SJSA1 (cell line): ENCODE measurements around the gene EFCAB7. TPM values are rescaled to one million over a fixed set of nuclear protein-coding genes. Genes with fewer than 3 reads are reported as not detected.

Source experiments
- DNase-seq, 2 experiments: peaks; one replicate each; pipeline ENCODE4 v3.0.0-alpha.2; 2015 to 2020; ENCODE audit warnings: low spot score in 2 of 2, low read depth in 1 of 2
- H3K27ac ChIP-seq: fragments of 250-450 bp; sonication (Bioruptor Pico); 2 replicates; pipeline ENCODE4 v1.5.1; 2020; ENCODE audit warnings: mild to moderate bottlenecking, moderate library complexity
- H3K27me3 ChIP-seq: fragments of 250-450 bp; sonication (Bioruptor Pico); replicated peaks from 2 replicates; pipeline ENCODE4 v1.5.1; 2020; ENCODE audit warnings: mild to moderate bottlenecking, moderate library complexity
- H3K36me3 ChIP-seq: fragments of 250-450 bp; sonication (Bioruptor Pico); 2 replicates; pipeline ENCODE4 v1.5.1; 2020; ENCODE audit warnings: mild to moderate bottlenecking
- H3K4me1 ChIP-seq: fragments of 250-450 bp; sonication (Bioruptor Pico); replicated peaks from 2 replicates; pipeline ENCODE4 v1.6.1; 2021; ENCODE audit warnings: mild to moderate bottlenecking
- H3K4me3 ChIP-seq: fragments of 250-450 bp; sonication (Bioruptor Pico); 2 replicates; pipeline ENCODE4 v1.5.1; 2020; ENCODE audit warnings: mild to moderate bottlenecking
- H3K9me3 ChIP-seq: fragments of 250-450 bp; sonication (Bioruptor Pico); replicated peaks from 2 replicates; pipeline ENCODE4 v1.5.1; 2020; ENCODE audit warnings: mild to moderate bottlenecking
- total RNA-seq: library from RNA; depleted of rRNA; stranded (reverse); fragments of >200 nt; shearing (Covaris generic); gene quantifications from 2 replicates; pipeline ENCODE4 v1.2.3, GENCODE V29; 2014

Gene EFCAB7
- total RNA-seq, 1 experiment from 2014 or later: 5.4 TPM

DNA sequence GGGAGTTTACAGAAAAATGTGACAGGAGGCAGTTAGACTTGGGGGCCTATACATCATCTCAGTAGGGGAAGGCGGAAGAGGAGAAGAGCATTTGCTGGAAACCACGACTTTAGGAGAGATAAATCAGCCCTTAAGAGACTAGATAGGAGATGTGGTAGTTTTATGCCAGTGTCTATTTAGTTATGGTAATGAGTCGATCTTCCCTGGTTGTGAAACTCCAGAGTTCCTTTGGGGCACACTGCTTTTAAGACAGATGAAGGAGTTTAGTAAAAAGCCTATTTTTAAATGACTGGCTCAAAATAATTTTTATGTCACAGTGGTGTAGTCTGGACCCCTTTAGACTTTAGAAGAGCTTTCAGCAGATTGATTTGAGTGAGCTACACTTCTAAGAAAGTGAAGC, 77.7 kb downstream of the EFCAB7 start:
- Histone ChIP-seq H3K27ac (no peak overlapping the region), H3K36me3 (no peaks in the 10 kb centered on the region), H3K4me3 (no peak overlapping the region), H3K27me3 (no peaks in the 10 kb centered on the region), H3K4me1 (peaks cover 8% of the 10 kb centered on the region), H3K9me3 (no peaks in the 10 kb centered on the region)
- DNase-seq: no peak

DNA sequence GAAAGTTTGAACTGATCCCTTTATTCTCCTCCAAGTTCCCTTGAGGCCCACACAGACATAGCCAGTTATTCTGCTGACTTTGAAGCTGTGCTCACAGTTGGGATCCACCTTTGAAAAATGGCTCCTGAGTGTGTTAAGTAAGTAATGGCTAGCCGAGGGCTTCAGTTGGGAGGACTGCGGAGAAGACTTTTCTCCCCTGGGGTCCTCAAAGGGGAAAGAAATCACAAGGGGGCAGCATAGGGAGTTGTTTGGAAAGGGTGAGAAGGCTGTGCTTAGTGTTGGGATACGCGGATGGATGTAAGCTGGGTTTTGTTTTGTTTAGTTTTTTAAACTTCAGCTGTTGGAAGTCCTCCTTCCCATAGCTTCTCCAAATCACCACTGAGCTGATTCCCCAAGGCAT, 78.1 kb downstream of the EFCAB7 start:
- Histone ChIP-seq H3K36me3 (no peaks in the 10 kb centered on the region), H3K4me3 (no peak overlapping the region), H3K9me3 (no peaks in the 10 kb centered on the region), H3K27me3 (no peaks in the 10 kb centered on the region), H3K27ac (no peak overlapping the region), H3K4me1 (peaks cover 8% of the 10 kb centered on the region)
- no peak for DNase-seq

DNA sequence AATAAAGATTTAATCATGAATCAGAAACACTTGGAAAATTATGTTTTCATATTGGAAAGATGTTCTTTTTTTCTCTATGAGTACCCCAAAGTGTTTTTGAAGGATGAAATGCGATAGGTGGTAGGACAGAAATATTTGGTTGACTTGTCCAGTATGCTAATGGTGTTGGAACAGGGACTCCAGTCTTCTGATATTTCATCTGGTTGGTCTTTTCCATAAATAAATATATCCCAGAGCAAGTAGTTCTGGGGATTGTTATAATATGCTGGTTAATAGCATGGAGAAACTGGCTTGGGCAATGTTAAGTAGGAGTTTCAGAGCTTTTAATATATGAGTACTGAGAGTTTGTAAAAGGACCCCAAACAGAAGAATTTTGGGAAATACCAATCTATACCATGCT, 78.6 kb downstream of the EFCAB7 start:
- no peak for DNase-seq
- peaks cover 8% of the 10 kb centered on the region for H3K4me1 ChIP-seq
- no peaks in the 10 kb centered on the region for H3K9me3 ChIP-seq
- H3K27ac ChIP-seq: no peak overlapping the region
- H3K36me3 ChIP-seq: no peaks in the 10 kb centered on the region
- no peak overlapping the region for H3K4me3 ChIP-seq
- H3K27me3 ChIP-seq: no peaks in the 10 kb centered on the region

DNA sequence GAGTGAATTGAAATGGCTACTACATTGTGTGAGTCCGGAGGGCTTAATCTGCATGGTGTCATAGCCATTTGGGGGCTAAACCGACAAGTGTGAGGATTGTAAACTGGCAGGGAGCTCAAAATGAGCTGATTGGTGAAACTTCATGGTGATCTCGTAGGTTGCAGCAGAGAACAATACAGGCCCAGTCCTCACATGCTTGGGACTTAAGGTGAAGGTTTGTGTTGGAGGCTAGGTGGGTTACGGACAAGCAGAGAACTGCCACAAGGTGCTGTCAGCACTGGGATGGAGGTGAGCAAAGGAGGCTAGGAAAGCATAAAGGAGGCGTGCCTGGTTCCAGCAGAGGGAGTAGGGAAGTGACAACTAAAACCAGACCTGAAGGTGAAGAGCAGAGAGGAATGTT, 79.3 kb downstream of the EFCAB7 start:
- Histone ChIP-seq H3K9me3 (no peaks in the 10 kb centered on the region), H3K4me3 (no peak overlapping the region), H3K4me1 (peaks cover 8% of the 10 kb centered on the region), H3K27ac (no peak overlapping the region), H3K27me3 (no peaks in the 10 kb centered on the region), H3K36me3 (no peaks in the 10 kb centered on the region)
- DNase-seq: no peak

DNA sequence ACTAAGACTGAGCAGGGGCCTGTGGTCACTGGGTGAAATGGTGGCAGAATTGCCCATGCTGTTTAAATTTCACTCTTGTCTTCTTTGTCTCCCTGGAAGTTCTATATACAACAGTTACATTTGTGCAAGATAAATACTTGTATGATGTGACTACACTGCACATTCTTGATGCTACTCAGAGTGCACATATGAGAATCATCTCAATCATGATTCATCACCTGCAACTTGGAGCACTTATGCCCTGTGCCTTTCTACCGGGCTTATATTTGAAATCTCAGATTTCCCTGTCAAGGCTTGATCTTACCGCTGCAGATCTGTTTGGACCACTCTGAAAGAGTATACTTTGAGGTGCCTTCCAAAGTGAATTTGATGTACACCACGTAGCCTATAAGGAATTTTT, 80.5 kb downstream of the EFCAB7 start:
- Histone ChIP-seq H3K27me3 (no peaks in the 10 kb centered on the region), H3K4me3 (no peak overlapping the region), H3K27ac (no peak overlapping the region), H3K9me3 (no peaks in the 10 kb centered on the region), H3K4me1 (peaks cover 8% of the 10 kb centered on the region), H3K36me3 (no peaks in the 10 kb centered on the region)
- DNase-seq: no peak

DNA sequence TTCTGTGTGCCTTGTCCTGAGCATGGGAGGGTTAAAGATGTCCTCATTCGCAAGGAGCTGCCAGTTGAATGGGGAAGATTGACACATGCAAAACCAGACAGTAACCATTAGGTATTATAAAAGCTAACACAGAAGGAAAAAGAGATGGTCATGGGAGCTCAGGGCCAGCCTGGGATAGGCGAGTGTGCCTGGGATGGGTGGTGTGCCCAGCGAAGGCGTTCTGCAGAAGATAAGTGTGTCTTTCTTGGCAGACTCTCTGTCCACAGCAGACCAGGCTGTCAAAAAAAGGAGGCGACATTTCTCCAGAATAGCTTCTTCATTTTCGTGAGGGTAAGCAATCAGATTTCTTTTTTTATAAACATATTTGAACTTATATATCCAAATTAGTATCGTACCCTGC, 84.0 kb downstream of the EFCAB7 start:
- Histone ChIP-seq H3K9me3 (no peaks in the 10 kb centered on the region), H3K36me3 (no peaks in the 10 kb centered on the region), H3K4me1 (no peaks in the 10 kb centered on the region), H3K4me3 (no peak overlapping the region), H3K27ac (no peak overlapping the region), H3K27me3 (no peaks in the 10 kb centered on the region)
- DNase-seq: no peak

DNA sequence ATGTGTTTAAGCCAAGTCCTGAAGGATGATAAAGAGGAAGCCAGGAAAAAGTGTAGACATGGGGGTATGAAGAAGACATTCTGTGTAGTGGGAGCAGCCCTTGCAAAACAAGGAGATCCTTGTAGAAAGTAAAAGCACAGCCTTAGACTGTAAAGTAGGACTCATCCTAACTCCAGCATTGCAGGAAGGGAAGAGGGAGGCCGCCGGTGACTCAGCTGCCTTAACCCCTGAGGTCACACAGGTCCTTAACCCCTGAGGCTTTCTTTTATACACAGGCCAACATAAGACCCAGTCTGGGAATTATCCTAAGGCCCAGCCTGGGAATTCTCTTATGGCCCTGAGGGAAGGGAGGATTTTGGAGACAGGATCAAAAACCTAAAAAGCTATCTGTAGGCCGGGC, 87.9 kb downstream of the EFCAB7 start:
- no peak for DNase-seq
- Histone ChIP-seq H3K4me3 (no peak overlapping the region), H3K4me1 (no peaks in the 10 kb centered on the region)

DNA sequence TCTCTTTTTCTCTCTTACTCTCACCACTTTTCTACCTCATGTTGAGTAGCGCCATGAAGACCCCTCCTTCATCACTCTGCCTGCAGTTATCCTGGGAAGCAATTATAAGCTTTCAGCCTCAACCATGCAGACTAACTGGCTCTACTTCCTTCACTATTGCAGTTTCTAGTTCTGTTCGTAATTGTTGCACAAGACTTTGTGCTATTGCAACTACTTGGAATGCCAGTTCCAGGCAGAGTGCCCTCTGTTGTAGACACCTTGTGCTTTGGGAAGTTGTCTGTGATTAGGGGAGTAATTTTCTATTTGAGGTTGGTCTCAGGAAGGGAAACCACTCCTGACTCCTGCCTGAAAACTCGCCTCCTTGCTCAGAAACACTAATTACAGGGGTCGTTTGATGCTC, 89.2 kb downstream of the EFCAB7 start:
- no peak overlapping the region for H3K27ac ChIP-seq
- 0 out of 2 replicates have a peak, but pooled peaks cover 3% of the 10 kb centered on the region for H3K4me1 ChIP-seq
- no peak for DNase-seq
- H3K36me3 ChIP-seq: no peaks in the 10 kb centered on the region
- H3K9me3 ChIP-seq: no peaks in the 10 kb centered on the region
- no peaks in the 10 kb centered on the region for H3K27me3 ChIP-seq
- H3K4me3 ChIP-seq: no peak overlapping the region

More for the DNA sequence above, 87.9 kb downstream of the EFCAB7 start:
- Histone ChIP-seq H3K27me3 (no peaks in the 10 kb centered on the region), H3K9me3 (no peaks in the 10 kb centered on the region), H3K36me3 (no peaks in the 10 kb centered on the region), H3K27ac (no peak overlapping the region)

DNA sequence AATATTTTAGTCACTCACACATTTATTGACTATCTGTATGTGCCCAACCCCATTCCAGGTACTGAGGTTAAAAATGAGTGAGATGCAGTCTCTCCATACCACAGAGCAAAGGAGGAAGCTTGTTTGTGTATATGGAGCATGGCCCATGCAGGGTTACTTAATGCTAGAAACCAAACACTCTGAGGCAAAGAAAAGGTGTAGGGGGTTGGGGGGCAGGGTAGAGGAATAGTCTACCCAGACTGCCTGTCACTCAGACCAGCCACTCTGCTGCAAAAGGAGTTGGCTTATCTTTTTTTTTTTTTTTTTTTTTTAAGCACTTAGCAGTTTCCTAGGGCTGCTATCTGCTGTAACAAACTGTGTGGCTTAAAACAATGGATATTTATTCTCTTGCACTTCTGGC, 89.6 kb downstream of the EFCAB7 start:
- no peak overlapping the region for H3K4me3 ChIP-seq
- H3K36me3 ChIP-seq: no peaks in the 10 kb centered on the region
- no peaks in the 10 kb centered on the region for H3K9me3 ChIP-seq
- no peak overlapping the region for H3K27ac ChIP-seq
- DNase-seq: no peak
- H3K4me1 ChIP-seq: peaks cover 3% of the 10 kb centered on the region; the same call in 1 of the 2 replicates
- no peaks in the 10 kb centered on the region for H3K27me3 ChIP-seq

DNA sequence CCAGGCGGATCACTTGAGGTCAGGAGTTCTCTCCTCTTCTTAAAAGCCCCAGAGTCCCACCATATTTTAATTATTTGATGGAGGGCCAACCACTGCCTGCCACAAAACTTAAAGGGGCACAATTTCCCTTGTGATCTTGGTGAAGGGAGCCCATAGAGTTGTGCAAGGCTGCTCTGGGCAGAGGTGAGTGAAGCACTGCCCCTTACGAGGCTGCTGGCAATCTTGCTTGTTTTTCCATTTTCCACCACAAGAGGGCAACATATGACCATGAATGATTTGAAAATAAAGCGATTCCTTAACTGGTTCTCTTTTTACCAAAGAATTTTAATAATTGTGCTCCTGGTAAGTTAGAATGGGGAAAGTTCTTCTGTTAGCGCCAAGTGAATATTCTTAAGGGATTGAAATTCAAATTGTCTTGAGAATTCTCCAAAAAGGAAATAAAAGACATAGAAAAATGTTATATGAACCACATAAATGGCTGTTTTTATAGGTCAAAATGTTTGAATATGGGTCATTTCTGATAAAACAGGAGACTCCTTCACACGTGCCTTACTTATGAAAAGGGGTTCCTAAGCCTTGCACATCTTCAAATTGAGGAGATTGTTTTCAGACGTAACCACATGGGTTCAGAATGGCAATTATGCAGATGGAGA, 92.6 kb downstream of the EFCAB7 start:
- DNase-seq: peak; percentile 59 to 69
- no peaks in the 10 kb centered on the region for H3K9me3 ChIP-seq
- peaks cover 3% of the 10 kb centered on the region; the same call in 1 of the 2 replicates for H3K4me1 ChIP-seq
- H3K36me3 ChIP-seq: no peaks in the 10 kb centered on the region
- no peak overlapping the region for H3K4me3 ChIP-seq
- no peaks in the 10 kb centered on the region for H3K27me3 ChIP-seq
- no peak overlapping the region for H3K27ac ChIP-seq

DNA sequence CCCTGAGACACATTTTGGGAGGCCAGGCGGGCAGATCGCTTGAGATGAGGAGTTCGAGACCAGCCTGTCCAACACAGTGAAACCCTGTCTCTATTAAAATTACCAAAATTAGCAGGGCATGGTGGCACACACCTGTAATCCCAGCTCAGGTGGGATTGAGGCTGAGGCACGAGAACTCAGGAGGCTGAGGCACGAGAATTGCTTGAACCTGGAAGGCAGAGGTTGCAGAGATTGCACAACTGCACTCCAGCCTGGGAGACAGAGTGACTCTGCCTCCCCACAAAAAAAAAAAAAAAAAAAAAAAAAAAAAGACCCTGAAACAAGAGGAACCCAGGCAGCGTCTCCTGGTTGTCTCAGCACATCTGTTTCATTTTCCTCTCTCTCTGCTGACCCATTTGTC, 94.1 kb downstream of the EFCAB7 start:
- Histone ChIP-seq H3K36me3 (no peaks in the 10 kb centered on the region), H3K4me3 (no peak overlapping the region), H3K4me1 (peaks cover 3% of the 10 kb centered on the region; the same call in 1 of the 2 replicates), H3K9me3 (no peaks in the 10 kb centered on the region), H3K27ac (no peak overlapping the region), H3K27me3 (no peaks in the 10 kb centered on the region)
- peak in 1 of 2 experiments; percentile 5 for DNase-seq

DNA sequence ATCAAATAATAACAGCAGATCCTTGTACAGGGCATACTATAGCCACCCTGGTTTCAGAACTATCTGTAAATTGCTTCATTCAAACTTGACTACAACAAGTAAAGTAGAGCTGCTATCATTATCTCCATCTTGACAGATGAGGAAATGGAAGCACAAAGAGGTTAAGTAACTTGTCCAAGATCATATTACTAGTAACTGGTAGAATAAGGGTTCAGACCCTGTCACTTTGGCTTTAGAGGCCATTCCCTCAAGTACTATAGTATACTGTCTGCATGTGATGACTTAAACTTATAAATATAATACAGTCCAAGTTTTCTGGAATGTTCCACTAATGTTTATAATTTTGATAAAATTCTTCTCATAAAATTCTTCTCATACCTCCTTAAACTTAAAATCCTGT, 94.7 kb downstream of the EFCAB7 start:
- H3K4me1 ChIP-seq: peaks cover 3% of the 10 kb centered on the region; the same call in 1 of the 2 replicates
- H3K36me3 ChIP-seq: no peaks in the 10 kb centered on the region
- H3K4me3 ChIP-seq: no peak overlapping the region
- no peaks in the 10 kb centered on the region for H3K9me3 ChIP-seq
- no peaks in the 10 kb centered on the region for H3K27me3 ChIP-seq
- DNase-seq: peak in 1 of 2 experiments; percentile 8
- no peak overlapping the region for H3K27ac ChIP-seq

DNA sequence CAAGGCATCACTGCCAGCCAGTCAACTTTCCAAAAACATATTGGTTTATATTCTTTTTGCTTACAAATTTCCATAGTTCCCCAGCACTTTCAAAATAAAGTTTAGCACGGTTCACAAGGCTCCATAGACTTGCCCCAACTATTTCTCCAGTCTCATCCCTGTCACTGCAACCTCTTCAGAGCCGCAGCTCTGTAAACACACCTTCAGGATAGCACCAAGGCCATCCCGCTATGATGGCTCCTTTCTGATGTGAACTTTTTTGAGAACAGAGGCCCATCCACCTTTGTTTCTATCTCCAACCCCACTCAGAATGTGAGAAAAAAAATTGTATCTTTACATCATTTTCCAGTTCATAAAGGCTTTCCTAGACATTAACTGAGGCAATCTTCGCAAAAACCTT, 96.2 kb downstream of the EFCAB7 start:
- no peak overlapping the region for H3K27ac ChIP-seq
- H3K36me3 ChIP-seq: no peaks in the 10 kb centered on the region
- DNase-seq: no peak
- peaks cover 3% of the 10 kb centered on the region; the same call in 1 of the 2 replicates for H3K4me1 ChIP-seq
- no peaks in the 10 kb centered on the region for H3K9me3 ChIP-seq
- no peak overlapping the region for H3K4me3 ChIP-seq
- H3K27me3 ChIP-seq: no peaks in the 10 kb centered on the region

DNA sequence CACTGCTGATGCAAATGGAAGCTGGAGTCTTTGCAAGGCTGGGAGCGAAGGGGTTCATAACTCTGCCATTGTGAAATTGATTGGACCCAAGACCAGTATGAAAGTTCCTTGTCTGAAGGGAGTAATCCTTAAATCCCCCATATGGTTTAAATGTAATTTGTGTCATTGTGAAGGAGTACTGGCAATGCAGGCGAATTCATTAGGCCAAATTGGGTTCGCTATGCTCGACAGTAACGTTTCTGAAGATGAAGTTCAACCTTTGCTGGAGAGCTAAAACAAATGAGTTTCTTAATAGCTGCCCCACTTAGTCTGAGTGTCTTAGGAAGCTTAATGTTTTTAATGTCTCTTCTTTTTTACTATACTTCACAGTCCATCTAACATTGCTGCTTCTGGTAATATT, 97.3 kb downstream of the EFCAB7 start:
- Histone ChIP-seq H3K27ac (no peak overlapping the region), H3K4me3 (no peak overlapping the region), H3K36me3 (no peaks in the 10 kb centered on the region), H3K4me1 (peaks cover 3% of the 10 kb centered on the region; the same call in 1 of the 2 replicates), H3K9me3 (no peaks in the 10 kb centered on the region), H3K27me3 (no peaks in the 10 kb centered on the region)
- no peak for DNase-seq

DNA sequence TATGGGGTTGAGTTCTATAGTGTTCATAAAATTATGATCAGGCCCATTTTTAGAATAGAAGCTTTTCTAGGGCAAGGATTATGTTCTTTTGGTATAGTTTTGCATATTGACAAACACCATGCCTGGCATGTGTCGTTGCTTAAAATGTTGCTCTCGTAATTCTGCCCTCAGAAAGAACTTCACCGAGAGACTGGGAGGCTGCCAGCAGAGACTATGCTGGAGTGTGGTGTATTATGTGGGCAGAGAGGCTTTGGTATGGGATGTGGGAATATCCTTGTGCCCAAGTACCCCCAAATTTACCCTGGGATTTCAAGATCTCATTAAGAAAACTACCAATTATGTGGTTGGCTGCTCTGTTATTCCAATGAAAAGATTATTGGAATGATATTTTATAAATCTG, 97.8 kb downstream of the EFCAB7 start:
- no peaks in the 10 kb centered on the region for H3K9me3 ChIP-seq
- no peak overlapping the region for H3K27ac ChIP-seq
- no peaks in the 10 kb centered on the region for H3K36me3 ChIP-seq
- no peak for DNase-seq
- H3K4me3 ChIP-seq: no peak overlapping the region
- no peaks in the 10 kb centered on the region for H3K27me3 ChIP-seq
- peaks cover 3% of the 10 kb centered on the region; the same call in 1 of the 2 replicates for H3K4me1 ChIP-seq
